Measurements from ENCODE around the gene CEACAM16.

DNA sequence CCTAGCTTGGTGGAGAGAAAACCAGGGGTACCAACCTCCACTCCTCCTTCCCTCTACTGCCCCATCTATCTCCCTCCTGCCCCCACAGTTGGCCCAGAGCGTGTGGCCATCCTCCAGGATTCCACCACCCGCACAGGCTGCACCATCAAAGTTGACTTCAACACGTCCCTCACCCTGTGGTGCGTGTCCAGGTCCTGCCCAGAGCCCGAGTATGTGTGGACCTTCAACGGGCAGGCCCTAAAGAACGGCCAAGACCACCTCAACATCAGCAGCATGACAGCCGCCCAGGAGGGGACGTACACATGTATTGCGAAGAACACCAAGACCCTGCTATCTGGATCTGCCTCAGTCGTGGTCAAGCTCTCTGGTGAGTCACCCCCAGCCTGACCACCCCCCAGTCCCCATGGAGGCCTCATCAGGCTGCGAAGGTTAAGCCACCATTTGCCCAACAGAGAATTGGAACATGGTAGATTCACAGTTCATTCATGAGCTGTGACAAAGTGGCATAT lies 6.6 kb downstream of the CEACAM16 start:
- TF ChIP-seq, protein P1, sequence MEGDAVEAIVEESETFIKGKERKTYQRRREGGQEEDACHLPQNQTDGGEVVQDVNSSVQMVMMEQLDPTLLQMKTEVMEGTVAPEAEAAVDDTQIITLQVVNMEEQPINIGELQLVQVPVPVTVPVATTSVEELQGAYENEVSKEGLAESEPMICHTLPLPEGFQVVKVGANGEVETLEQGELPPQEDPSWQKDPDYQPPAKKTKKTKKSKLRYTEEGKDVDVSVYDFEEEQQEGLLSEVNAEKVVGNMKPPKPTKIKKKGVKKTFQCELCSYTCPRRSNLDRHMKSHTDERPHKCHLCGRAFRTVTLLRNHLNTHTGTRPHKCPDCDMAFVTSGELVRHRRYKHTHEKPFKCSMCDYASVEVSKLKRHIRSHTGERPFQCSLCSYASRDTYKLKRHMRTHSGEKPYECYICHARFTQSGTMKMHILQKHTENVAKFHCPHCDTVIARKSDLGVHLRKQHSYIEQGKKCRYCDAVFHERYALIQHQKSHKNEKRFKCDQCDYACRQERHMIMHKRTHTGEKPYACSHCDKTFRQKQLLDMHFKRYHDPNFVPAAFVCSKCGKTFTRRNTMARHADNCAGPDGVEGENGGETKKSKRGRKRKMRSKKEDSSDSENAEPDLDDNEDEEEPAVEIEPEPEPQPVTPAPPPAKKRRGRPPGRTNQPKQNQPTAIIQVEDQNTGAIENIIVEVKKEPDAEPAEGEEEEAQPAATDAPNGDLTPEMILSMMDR (IDR thresholded peaks at IDR 0.05; ENCODE audit: low read depth, low read length), result no peak
- TF ChIP-seq POLR2A (IDR thresholded peaks at IDR 0.05; ENCODE audit: extremely low read depth, insufficient read length) (no peak), MAX (IDR thresholded peaks at IDR 0.05; ENCODE audit: low read depth, low read length) (no peak), MYC (IDR thresholded peaks at IDR 0.05; ENCODE audit: low read depth, low read length) (no peak)

All from NB4 (cell line).